ENCODE data around the gene LPAR5.

- TF ChIP-seq REST (IDR thresholded peaks at IDR 0.05; ENCODE audit: insufficient read depth in 1 of 2, low read depth in 2 of 2, low read length in 2 of 2) = no peak
- no peak for TF ChIP-seq FOXP2 (optimal IDR thresholded peaks at IDR 0.05; ENCODE audit: borderline replicate concordance, extremely low read depth, extremely low read length, insufficient read depth)
- no peak for TF ChIP-seq TAF1 (IDR thresholded peaks at IDR 0.05; ENCODE audit: borderline replicate concordance, insufficient read depth, low read length)
Observed at GRCh38 chr12:6573001-6573400, 62.8 kb downstream of the LPAR5 start.

Measured in PFSK-1 (cell line).